SKM-1 treated with dmso at 0.1 percent for 144 hours (cell line): ENCODE measurements around the gene HNRNPD.
A peak's percentile ranks its signal among the peaks of the same experiment; 100 is the strongest.
"Not testable (repeated sequence)": the region's sequence is repeated elsewhere in the genome, so short reads cannot be mapped to it uniquely, and the experiment has no call there.

Experiments
- DNase-seq: peaks from one replicate; lab custom pipeline; 2025; ENCODE audit not compliant: unreplicated experiment; lab: John Stamatoyannopoulos, UW

Gene HNRNPD, protein sequence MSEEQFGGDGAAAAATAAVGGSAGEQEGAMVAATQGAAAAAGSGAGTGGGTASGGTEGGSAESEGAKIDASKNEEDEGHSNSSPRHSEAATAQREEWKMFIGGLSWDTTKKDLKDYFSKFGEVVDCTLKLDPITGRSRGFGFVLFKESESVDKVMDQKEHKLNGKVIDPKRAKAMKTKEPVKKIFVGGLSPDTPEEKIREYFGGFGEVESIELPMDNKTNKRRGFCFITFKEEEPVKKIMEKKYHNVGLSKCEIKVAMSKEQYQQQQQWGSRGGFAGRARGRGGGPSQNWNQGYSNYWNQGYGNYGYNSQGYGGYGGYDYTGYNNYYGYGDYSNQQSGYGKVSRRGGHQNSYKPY

GRCh38 chr4:82373816-82374625, at the start of gene HNRNPD:
Gene HNRNPD, minus strand, starts transcription at chr4:82373991. Its CDS starts 313 bp downstream, at chr4:82373678.
- peak; percentile 99 for DNase-seq

DNA sequence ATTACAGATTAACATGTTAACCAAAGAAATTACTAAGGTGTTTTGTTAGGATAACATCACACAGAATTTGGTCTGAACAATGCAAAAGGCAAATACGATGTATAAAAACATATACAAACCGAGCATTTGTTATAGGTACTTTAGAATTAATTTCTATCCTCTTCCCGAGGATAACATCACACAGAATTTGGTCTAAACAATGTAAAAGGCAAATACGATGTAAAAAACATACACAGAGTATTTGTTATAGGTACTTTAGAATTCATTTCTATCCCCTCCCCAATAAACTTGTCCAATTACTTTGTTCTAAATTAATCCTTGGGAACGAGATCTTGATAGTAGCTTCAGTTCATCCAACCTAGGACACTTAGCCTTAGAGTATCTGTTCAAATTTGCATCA, 48.8 kb upstream of the HNRNPD start:
- no peak for DNase-seq

- DNase-seq, result no peak
Measured at GRCh38 chr4:82421796-82422560, 48.2 kb upstream of the HNRNPD start.

DNA sequence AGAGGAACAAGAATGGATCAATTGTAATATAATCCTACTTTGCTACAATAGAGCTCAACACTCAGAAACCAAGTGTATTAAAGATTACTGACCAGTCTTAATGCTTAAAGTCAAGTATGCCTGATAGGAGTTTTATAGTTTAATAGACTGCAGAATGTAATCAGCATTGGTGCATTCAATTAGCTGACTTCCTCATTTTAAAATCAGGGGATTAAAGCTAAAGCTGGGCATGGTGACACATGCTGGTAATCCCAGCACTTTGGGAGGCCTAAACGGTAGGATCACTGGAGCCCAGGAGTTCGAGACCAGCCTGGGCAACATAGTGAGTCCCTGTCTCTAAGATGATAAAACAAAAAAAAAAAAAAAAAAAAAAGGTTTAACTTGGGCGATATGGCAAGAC, 45.7 kb upstream of the HNRNPD start:
- DNase-seq, result no peak

GRCh38 chr4:82415922-82416365, 42.2 kb upstream of the HNRNPD start:
- no peak for DNase-seq

- not testable (repeated sequence) for DNase-seq
Measured at GRCh38 chr4:82415061-82415460, 41.3 kb upstream of the HNRNPD start.

DNA sequence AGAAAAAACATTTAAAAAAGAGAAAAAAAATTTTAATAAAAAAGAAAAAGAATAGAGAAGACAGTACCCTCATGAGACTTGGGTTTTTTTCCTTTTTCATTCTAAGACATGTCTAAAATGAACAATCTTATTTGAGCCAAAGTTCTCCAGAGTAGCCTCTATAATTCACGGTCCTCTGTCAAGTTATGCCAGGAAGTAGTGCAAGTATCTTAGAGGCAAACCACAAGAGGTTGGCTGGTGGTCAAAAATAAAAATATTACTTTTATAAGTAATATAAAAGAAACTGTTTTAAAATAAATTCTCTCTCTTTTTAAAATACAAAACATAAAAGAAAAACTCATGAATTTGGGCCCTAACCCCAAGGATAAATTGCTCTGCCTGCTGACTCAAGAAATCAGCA, 29.9 kb upstream of the HNRNPD start:
- no peak for DNase-seq

DNA sequence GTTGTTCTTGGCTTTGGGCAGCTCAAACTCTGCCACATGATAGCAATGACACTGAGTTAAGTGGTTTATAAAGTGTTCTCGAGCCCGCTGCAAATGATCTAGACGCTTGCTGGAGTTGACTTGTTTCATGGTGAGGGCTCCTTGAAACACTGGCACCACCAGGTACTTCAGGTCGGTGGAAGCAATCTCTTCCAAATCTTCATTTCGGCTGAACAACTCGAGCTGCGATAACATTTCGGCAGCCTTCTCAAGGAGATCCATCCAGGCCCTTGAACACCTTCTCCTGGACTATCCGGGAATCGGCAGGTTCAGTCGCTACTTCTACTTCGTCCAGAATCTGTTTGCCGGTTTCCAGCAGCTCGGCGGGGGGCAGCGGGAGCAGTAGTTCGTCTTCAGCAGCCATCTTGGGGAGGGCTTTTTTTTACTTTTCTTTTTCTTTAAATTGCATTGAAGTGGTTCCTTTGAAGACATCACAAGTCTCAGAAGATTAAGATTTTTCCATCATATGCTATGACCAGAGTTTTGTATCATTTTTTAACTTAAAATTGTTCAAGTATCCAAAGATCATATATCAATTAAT, 28.5 kb upstream of the HNRNPD start:
- no peak for DNase-seq

DNA sequence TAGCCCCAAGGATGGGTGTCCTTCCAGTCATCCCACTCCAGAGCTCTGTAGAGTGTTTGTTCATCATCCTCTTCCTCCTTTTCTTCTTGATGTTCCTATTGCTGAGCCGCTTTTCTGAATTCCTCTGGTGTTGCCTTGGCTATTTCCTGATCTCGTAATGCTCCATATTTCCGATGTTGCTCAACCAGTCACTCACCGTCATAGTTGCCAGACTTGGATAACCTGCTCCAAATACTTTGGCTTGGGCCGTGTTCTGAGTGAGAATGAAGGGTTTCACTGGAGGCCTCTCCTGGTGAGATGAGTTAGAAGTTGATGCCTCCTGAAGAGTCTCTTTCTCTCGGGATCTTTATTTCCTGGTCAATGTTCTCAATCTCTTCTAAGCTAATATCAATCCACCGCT, 27.8 kb upstream of the HNRNPD start:
- no peak for DNase-seq

GRCh38 chr4:82398263-82398662, 24.5 kb upstream of the HNRNPD start:
- DNase-seq, result no peak

DNA sequence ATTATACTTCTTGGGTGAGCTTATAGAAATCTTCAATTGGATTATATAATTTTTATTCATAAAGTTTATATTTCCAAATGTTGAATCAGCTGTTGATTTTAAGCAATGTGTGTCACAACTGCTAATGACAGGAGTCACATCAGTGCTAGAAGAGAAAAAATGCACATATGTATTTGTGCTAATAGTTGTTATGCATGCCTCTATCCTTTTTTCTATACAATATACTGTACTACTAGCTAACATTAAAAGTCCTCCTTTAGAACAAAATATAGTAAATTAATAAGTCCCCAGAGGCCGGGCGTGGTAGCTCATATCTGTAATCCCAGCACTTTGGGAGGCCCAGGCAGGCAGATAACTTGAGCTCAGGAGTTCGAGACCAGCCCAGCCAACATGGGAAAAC, 23.7 kb upstream of the HNRNPD start:
- DNase-seq, result no peak

DNA sequence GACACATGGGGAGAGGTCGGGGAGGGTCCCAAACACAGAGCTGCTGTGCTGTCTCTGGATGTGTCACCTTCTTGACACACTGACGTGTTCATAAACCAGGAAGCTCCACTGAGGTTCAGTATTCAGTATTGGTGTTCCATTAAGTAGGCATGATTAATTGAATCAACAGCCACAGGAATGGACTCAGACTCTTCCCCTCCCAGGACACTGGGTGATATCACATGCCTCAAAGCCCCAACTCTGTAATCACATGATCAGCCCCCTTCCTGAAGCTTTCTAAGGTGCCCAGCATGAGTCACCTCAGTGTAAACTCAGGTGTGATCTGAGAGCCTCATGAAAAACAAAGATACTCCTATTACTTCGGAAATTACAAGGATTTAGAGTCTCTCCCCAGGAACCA, 21.1 kb upstream of the HNRNPD start:
- DNase-seq, result no peak

GRCh38 chr4:82390061-82390460, 16.3 kb upstream of the HNRNPD start:
- DNase-seq, result not testable (repeated sequence)

GRCh38 chr4:82388405-82388804, 14.6 kb upstream of the HNRNPD start:
- DNase-seq, result no peak

GRCh38 chr4:82386312-82386711, 12.5 kb upstream of the HNRNPD start:
- not testable (repeated sequence) for DNase-seq

DNA sequence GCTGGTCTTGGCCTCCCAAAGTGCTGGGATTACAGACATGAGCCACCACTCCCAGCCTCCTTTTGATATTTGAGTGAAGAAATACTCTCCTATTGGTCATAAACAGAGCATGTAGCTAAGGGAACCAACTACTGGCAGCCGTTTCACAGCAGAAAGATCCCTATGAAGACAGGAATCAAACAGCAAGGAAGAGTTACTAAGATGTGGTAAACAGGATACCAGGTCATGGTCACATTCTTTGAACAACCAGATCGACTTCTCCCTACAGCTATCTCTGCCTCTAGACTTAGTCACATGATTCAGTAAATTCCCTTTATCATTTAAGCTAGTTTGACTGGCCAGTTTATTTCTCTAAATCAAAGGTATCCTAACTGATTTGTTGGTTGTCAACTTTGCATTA, 9.0 kb upstream of the HNRNPD start:
- no peak for DNase-seq

- no peak for DNase-seq
Measured at GRCh38 chr4:82381661-82382296, 8.0 kb upstream of the HNRNPD start.

- DNase-seq, result no peak
Measured at GRCh38 chr4:82381235-82381634, 7.4 kb upstream of the HNRNPD start.

GRCh38 chr4:82380831-82381230, 7.0 kb upstream of the HNRNPD start:
- no peak for DNase-seq

DNA sequence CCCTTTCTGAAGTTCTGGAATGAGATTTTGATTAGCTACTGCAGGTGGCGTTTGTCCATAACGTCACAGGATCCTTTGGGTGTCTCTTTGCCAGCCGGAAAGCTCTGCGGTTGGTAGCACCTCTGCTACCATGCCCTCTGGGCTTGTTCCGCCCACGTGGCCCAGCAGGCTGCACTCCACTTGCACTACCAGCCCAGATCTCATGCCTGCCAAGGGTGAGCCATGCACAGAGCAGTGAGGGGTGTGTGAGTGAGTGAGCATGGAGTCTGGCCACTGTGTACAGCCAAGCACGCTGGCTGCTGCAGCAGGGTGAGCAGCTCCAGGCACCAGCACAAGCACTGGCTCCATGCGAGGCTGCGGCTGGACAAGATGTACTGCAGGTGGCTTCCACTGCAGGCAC, 6.6 kb upstream of the HNRNPD start:
- no peak for DNase-seq

DNA sequence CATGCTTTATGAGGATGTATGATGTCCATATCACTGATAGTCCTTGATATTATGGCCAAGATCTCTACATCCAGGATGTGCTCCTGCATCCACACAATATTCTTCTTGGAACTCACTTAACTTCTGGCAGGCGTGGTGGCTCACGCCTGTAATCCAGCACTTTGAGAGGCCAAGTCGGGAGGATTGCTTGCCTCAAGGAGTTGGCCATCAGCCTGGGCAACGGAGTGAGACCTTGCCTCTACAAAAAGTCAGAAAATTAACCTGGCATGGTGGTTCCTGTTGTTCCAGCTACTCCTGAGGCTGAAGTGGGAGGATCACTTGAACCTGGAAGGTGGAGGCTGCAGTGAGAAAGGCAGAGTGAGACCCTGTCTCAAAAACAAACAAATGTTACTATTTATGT, 2.3 kb upstream of the HNRNPD start:
- DNase-seq, result no peak
